CD4-positive, alpha-beta T cell treated with Interleukin-15 for 1 hour (primary cell): ENCODE results near the gene MTPN.

ENCODE experiments used
- DNase-seq: peaks from one replicate; pipeline ENCODE4 v3.0.0-alpha.2; 2020

The MTPN gene

GRCh38 chr7:135878284-135878683 is 98.9 kb downstream of the MTPN start:
- no peak for DNase-seq

GRCh38 chr7:135877805-135878204 is 99.4 kb downstream of the MTPN start:
- DNase-seq: no peak
